K562 (cell line): ENCODE results near the gene USP48.

Experiments
- ATF7 ChIP-seq: fragments of 450-650 bp; IDR thresholded peaks from 2 replicates; pipeline ENCODE4 v1.7.1; 2014; ENCODE audit warnings: mild to moderate bottlenecking, moderate library complexity
- CHCHD3 ChIP-seq: fragments of 250-450 bp; sonication (Bioruptor Pico); IDR thresholded peaks from 2 replicates; pipeline ENCODE4 v2.1.2; 2022; ENCODE audit warnings: mild to moderate bottlenecking
- CHD2 ChIP-seq: IDR thresholded peaks from 2 replicates; pipeline ENCODE4 v1.6.1; 2011; ENCODE audit warnings: low read depth, low read length
- CSDE1 ChIP-seq, 2 experiments: fragments of 450-650 bp; IDR thresholded peaks; 2 replicates each; pipeline ENCODE4 v1.6.1; 2016; ENCODE audit warnings: mild to moderate bottlenecking in 1 of 2
- CTCF ChIP-seq, 3 experiments: IDR thresholded peaks in 2 of 3; conservative IDR thresholded peaks in 1 of 3; 2 replicates each; pipeline ENCODE4 v1.5.1; 2011 to 2012; ENCODE audit warnings: low read length in 3 of 3, mild to moderate bottlenecking in 3 of 3, control low read depth in 2 of 3, improper control_type of control experiment in 1 of 3, inconsistent platforms in 1 of 3, low read depth in 1 of 3, mixed read lengths in 1 of 3, moderate library complexity in 1 of 3; ENCODE audit not compliant: insufficient read depth in 2 of 3
- EGR1 ChIP-seq: fragments of 450-650 bp; conservative IDR thresholded peaks from 2 replicates; pipeline ENCODE4 v1.6.1; 2017; ENCODE audit warnings: mild to moderate bottlenecking
- ELK3 ChIP-seq: fragments of 450-650 bp; formaldehyde crosslinking; IDR thresholded peaks from 2 replicates; pipeline ENCODE4 v1.4.0; 2020; ENCODE audit warnings: mild to moderate bottlenecking
- GABPA ChIP-seq: fragments of 200-800 bp; sonication (Bioruptor generic); conservative IDR thresholded peaks from 2 replicates; pipeline ENCODE4 v1.6.1; 2016; ENCODE audit warnings: low read depth, missing genetic modification characterization, missing compliant biosample characterization
- POLR2AphosphoS5 ChIP-seq: IDR thresholded peaks from 2 replicates; pipeline ENCODE4 v1.6.1; 2011; ENCODE audit warnings: mild to moderate bottlenecking, low read depth, low read length, moderate library complexity; ENCODE audit not compliant: control insufficient read depth, insufficient read depth
- TCF7L2 ChIP-seq: fragments of 150-350 bp; IDR thresholded peaks from 2 replicates; pipeline ENCODE4 v1.6.1; 2016; ENCODE audit warnings: low read depth, mild to moderate bottlenecking, low read length, moderate library complexity
- TFAP4 ChIP-seq: sonication (generic); formaldehyde crosslinking; IDR thresholded peaks from 2 replicates; pipeline ENCODE4 v1.8.0; 2022; ENCODE audit warnings: missing genetic modification reagents, mild to moderate bottlenecking, moderate library complexity, borderline replicate concordance
- ZFP30 ChIP-seq: fragments of 250-450 bp; sonication (Bioruptor Pico); IDR thresholded peaks from 2 replicates; pipeline ENCODE4 v1.8.0; 2022; ENCODE audit warnings: moderate library complexity, mild to moderate bottlenecking, inconsistent platforms, borderline replicate concordance
- ZNF655 ChIP-seq: fragments of 250-450 bp; sonication (Bioruptor Pico); IDR thresholded peaks from 2 replicates; pipeline ENCODE4 v1.5.0; 2021

- TF ChIP-seq CTCF (IDR thresholded peaks at IDR 0.05 in 2 of 3, conservative IDR thresholded peaks at IDR 0.05 in 1 of 3; ENCODE audit: insufficient read depth in 2 of 3, low read depth in 1 of 3, low read length in 3 of 3) (no peak), EGR1 (no peak), TFAP4 (no peak), TCF7L2 (no peak), CHCHD3 (CRISPR knock-in tag) (no peak), CHD2 (no peak), ZFP30 (CRISPR knock-in tag) (no peak), ATF7 (no peak), ZNF655 (CRISPR knock-in tag) (no peak), GABPA (no peak), ELK3 (CRISPR knock-in tag) (no peak), POLR2AphosphoS5 (no peak), CSDE1 (IDR thresholded peaks at IDR 0.05) (no peak)
These were observed 118.0 kb downstream of the USP48 start for GRCh38 chr1:21664806-21665588.
